Activated CD4-positive, alpha-beta T cell treated with anti-CD3 and anti-CD28 coated beads, Interleukin-2, amount 50 U/mL, for 4 hours (primary cell): Measurements from ENCODE around the gene MAP3K7CL.

ENCODE experiments used
- DNase-seq, 2 experiments: peaks; one replicate each; pipeline ENCODE4 v3.0.0-alpha.2; 2020

MAP3K7CL gene

DNA sequence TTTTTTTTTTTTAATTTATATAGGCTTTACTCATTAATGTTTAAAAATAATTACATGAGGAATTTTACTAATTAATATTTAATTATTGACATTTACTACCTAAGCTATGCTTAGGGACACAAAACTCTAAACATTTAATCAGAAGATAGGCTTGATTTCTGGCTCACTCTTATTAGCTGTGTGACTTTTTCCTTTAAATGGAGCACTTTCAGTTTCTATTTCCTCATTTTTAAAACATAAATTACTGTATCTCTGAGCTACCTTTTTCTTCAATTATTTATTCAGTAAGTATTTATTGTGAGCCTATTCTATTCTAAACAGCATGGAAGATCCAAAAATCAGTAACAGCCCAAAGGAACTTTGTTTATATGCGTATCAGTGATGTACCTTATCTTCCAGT lies 40.5 kb downstream of the MAP3K7CL start:
- DNase-seq: no peak

DNA sequence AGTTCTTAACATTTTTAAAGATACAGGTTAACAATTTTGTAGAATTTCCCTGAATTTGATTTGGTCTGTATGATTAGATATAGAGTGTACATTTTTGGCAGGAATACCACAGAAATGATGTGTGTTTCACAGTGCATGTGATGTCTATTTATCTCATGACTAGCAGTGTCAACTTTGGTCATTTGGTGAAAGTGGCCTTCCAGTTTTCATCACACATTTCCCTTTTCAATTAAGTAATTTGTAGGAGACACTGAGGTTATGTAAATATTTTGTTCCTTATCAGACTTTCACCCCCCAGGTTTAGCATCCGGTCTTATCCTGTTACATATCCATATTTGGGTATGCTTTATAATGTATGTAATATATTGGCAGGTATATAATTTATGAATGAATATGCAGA lies 41.8 kb downstream of the MAP3K7CL start:
- no peak for DNase-seq

GRCh38 chr21:29174607-29175013 lies 44.2 kb downstream of the MAP3K7CL start:
- no peak for DNase-seq

DNA sequence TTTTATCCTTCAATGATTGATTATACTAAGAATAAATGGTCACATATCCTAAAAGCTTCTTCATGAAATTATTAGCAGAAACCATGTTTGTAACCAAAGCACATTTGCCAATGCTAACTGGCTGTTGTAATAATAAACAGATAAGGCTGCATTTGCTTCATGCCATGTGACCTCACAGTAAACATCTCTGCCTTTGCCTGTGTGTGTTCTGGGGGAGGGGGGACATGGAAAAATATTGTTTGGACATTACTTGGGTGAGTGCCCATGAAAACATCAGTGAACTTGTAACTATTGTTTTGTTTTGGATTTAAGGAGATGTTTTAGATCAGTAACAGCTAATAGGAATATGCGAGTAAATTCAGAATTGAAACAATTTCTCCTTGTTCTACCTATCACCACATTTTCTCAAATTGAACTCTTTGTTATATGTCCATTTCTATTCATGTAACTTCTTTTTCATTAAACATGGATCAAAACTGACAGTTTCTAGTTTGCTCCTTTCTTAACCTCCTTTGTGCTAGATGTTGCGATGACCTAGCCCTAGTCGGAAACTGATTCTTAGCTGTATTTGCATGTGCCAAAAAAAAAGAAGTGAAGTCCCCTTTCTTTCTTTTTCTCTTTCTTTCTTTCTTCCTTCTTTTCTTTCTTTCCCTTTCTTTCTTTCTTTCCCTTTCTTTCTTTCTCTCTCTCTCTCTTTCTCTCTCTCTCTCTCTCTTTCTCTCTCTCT lies 45.1 kb downstream of the MAP3K7CL start:
- DNase-seq: no peak

GRCh38 chr21:29176471-29177120 lies 46.2 kb downstream of the MAP3K7CL start:
- no peak for DNase-seq

- DNase-seq: no peak
Observed at GRCh38 chr21:29177800-29178199, 47.4 kb downstream of the MAP3K7CL start.

GRCh38 chr21:29178926-29179325 lies 48.5 kb downstream of the MAP3K7CL start:
- no peak for DNase-seq

- no peak for DNase-seq
Observed at GRCh38 chr21:29179503-29179902, 49.1 kb downstream of the MAP3K7CL start.

DNA sequence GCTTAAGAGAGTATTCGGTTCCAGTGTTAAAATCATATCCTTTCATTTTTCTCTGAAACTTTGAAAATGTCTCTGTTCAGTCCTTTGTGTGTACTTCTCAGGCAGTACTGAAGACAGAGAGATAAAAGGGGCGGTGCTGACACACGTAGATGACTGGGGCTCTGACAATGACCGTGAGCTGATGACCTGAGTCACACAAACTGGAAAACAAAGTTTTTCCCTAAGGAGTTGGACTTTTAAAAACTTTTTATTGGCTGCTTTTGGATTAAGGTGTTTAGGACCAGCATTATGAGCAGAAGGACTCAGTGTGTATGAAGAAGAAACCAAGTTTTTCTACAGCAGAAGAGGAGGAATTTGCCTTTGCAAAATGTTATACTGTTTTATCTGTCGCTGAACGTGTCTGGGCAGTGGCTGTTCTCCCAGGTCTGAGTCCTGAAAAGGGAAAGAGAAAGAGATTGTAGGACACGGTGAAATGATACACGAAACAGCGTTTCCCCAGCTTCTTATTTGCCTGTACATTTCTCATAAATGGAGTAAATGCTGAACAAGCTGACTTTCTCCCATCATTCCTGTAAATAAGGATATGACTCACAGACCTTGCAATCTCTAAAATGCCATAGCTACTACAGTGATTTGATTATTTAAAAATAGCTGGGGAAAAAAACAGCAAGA lies 51.5 kb downstream of the MAP3K7CL start:
- no peak for DNase-seq

DNA sequence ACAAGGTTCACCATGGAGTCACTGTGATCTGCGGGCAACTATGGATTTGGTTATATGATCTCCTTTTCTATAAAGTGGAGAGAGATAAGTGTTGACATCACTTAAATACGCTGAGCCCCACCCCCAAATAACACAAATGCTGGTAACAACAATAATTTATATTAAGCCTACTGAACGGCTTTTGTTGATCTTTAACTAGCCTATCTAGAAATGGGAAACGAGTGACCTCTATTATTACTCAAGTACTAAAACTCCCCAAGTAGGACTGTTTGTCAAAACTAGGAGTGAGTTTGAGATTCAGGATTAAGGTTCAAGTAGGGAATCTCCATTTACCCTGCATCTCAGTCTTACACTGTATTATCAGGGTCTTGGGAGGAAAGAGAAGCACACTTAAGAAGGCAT lies 52.2 kb downstream of the MAP3K7CL start:
- DNase-seq: no peak

DNA sequence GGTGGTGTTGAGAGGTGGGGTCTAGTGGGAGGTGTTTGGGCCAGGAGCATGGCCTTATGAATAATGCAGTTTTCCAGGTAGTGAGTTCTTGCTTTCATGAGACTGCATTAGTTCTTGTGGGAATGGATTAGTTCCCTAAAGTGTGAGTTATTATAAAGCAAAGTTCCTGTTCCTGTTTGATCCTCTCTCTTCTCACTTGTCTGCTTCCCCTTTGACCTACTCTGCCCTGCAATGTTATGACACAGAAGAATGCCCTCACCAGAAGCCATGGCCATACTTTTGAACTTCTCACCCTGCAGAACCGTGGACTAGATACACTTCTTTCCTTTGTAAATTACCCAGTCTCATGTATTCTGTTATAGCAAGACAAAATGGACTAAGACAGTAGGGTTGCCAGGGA lies 53.6 kb downstream of the MAP3K7CL start:
- DNase-seq: no peak

DNA sequence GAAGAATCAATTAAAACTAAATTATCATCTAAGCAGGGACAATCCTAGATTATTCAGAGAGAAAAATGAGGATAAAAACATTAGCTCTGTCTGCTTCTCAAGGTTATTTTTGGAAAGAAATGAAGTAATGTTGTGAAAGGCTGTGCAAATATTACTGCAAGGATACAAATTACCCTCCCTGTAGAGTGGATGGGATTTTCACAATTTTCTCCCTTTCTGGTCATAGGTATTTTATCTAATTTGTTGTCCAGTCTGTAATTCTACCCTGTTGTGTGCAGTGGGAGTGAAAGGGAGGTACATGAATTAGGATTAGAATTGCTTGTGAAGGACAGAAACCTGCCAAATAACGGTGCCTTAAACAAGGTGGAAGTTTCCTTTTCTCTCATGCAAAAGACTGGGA lies 54.7 kb downstream of the MAP3K7CL start:
- DNase-seq: no peak

GRCh38 chr21:29185633-29186032 lies 55.2 kb downstream of the MAP3K7CL start:
- no peak for DNase-seq

DNA sequence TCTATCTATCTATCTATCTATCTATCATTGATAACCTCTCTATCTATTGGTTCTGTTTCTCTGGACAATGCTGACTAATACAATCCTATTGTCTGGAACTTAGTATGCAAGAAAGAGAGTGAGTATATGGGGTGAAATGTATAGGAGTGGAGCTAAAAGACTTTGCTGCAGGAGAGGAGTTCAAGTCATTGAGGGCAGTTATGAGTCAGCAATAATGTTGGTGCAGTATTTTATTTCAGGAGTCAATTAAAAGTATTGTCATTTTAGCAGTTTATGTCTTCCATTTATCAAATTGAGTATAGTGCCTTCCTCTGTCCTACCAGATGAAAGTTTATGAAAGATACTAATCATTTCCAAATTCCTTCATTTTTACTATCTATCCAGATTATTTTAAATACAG lies 55.8 kb downstream of the MAP3K7CL start:
- no peak for DNase-seq

DNA sequence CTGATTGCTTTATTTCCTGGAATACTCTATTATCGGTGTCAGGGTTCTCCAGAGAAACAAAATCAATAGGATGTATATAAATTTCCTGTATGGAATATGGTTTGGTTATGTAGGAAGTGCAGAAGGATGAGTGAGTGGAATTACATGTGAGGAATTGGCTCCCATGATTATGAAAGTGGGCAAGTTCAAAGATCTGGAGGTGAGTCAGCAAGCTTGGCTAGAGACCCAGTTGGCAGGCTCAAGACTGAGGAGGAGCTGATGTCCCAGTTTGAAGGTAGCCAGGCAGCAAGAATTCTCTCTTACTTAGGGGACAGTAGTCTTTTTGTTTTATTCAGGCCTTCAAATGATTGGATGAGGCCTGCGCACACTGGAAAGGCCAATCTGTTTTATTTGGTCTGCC lies 57.5 kb downstream of the MAP3K7CL start:
- DNase-seq: no peak

- DNase-seq: no peak
Observed at GRCh38 chr21:29189353-29189752, 58.9 kb downstream of the MAP3K7CL start.

DNA sequence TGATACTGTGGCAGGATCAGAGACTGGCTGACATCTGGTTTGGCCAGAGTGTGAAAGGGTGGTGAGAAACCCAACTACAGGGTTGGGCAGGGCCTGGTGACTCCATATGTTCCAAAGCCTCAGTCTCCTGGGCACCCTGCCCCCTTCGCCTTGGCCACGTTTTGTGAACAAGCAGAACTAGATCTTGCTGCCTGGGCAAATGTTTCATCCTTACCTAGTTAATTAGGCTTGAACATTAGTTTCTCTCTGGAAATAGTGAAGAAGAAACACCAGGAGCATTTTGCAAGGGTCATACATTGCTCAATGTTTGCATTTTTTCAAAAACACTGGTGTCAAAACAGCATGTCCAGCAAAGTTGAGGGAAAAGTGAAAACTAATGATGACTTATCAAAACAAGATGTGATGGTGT lies 60.5 kb downstream of the MAP3K7CL start:
- no peak for DNase-seq

DNA sequence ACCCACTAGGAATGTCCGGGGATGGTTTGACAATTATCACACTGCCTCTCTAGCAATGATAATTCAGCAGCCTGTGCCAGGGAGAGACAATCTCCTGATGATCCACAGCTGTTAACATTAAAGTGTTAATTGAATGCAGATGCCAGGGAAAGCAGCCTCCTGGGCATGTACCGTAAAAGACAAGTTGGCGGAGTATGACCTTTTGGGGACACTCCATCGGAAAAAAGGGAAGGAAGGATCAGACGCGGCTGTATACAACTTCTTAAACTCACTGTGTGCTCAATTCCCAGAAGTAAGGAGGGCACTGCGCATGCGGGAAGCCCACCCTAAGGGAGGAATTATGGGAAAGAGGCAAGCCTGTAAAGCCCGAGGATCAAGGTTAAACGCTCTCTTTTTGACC lies 62.6 kb downstream of the MAP3K7CL start:
- DNase-seq: no peak

GRCh38 chr21:29193901-29194300 lies 63.5 kb downstream of the MAP3K7CL start:
- no peak for DNase-seq

DNA sequence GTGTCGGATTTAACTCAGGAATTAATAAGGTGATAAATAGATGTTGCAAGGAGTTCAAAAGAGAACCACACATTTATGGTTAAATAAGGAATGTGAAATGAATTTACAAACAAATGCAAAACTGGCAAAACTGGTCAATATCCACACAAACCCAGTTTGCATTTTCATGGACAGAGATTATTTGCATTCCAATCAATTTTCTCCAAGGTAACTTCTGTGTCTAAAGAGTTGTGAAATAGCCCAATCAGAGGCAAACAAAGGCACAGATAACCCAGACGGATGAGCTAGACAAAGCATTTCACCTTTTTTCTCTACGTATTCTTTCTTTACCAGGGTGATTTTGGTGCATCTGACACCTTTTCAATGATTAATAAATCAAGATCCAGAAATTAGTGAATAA lies 63.9 kb downstream of the MAP3K7CL start:
- no peak for DNase-seq

GRCh38 chr21:29194847-29195246 lies 64.4 kb downstream of the MAP3K7CL start:
- DNase-seq: no peak

GRCh38 chr21:29195981-29196669 lies 65.7 kb downstream of the MAP3K7CL start:
- peak; percentile 62 to 63 for DNase-seq

GRCh38 chr21:29196670-29197191 lies 66.3 kb downstream of the MAP3K7CL start:
- DNase-seq: no peak
